HepG2 (cell line): Measurements from ENCODE around the gene ADAMTS13. TPM values are rescaled to one million over a fixed set of nuclear protein-coding genes. Genes with fewer than 3 reads are reported as not detected.

ENCODE experiments used
- ATAC-seq: fragments of 200-7000 bp; cut with Tn5 transposase; 3 replicates; pipeline ENCODE4 v1.9.1; 2020; ENCODE audit warnings: mild to moderate bottlenecking, moderate library complexity
- BruUV-seq: library from RNA; stranded (reverse); fragments of 400-500 nt; replicated peaks from 2 replicates; lab custom pipeline; 2021; lab: Mats Ljungman, UMichigan
- CTCF ChIA-PET: fragments of 300-600 bp; formaldehyde crosslinking; extraction: SDS; loops from one replicate; lab custom pipeline; 2021; ENCODE audit warnings: low total read pairs, inconsistent platforms, low intra/inter-chr PET ratio; lab: Yijun Ruan, JAX
- POLR2A ChIA-PET: fragments of 350-600 bp; sonication (Branson Sonifier 250); formaldehyde crosslinking; loops from one replicate; lab custom pipeline; 2020; ENCODE audit warnings: antibody characterized with exemption, inconsistent platforms; lab: Yijun Ruan, JAX
- DNase-seq: peaks from one replicate; pipeline ENCODE4 v3.0.0-alpha.2; 2015; ENCODE audit warnings: low spot score
- FAIRE-seq: peaks from 3 replicates; lab custom pipeline; 2011; peaks lifted over from hg19 to GRCh38; lab: Jason Lieb, UNC
- H2AFZ ChIP-seq: one replicate; pipeline ENCODE4 v1.6.1; 2011; ENCODE audit warnings: low read length, inconsistent platforms
- H3K27ac ChIP-seq: fragments of 300-600 bp; 3 replicates; pipeline ENCODE4 v1.8.0; 2011; ENCODE audit warnings: mixed run types, mild to moderate bottlenecking, mixed read lengths, low read length, inconsistent platforms; ENCODE audit not compliant: insufficient read depth; ENCODE audit errors: extremely low read length
- H3K27me3 ChIP-seq, 2 experiments: fragments of 200-600 bp in 1 of 2; 2 replicates in 1 of 2; 3 replicates in 1 of 2; pipeline versions ENCODE4 v1.6.0 to v1.8.0; 2011; ENCODE audit warnings: low read length in 2 of 2, mild to moderate bottlenecking in 2 of 2, moderate library complexity in 2 of 2, inconsistent platforms in 1 of 2; ENCODE audit not compliant: insufficient read depth in 2 of 2, control insufficient read depth in 1 of 2
- H3K36me3 ChIP-seq, 2 experiments: fragments of 200-600 bp in 1 of 2; replicated peaks in 1 of 2; 2 replicates in 1 of 2; 3 replicates in 1 of 2; pipeline versions ENCODE4 v1.5.1 to v1.8.0; 2011; ENCODE audit warnings: low read length in 2 of 2, inconsistent platforms in 1 of 2; ENCODE audit not compliant: insufficient read depth in 2 of 2, control insufficient read depth in 1 of 2
- H3K4me1 ChIP-seq: 2 replicates; pipeline ENCODE4 v1.5.1; 2012; ENCODE audit warnings: low read length, inconsistent platforms; ENCODE audit not compliant: insufficient read depth
- H3K4me2 ChIP-seq: 2 replicates; pipeline ENCODE4 v1.6.0; 2011; ENCODE audit warnings: low read depth, low read length, inconsistent platforms
- H3K4me3 ChIP-seq, 3 experiments: fragments of 200-600 bp in 1 of 3; sonication (generic), shearing (Covaris generic) in 1 of 3; replicated peaks in 1 of 3; 2 replicates each; pipeline ENCODE4 v1.5.1; 2011 to 2016; ENCODE audit warnings: low read length in 3 of 3, inconsistent platforms in 2 of 3, low read depth in 2 of 3, mild to moderate bottlenecking in 2 of 3, control low read depth in 1 of 3, mixed read lengths in 1 of 3; ENCODE audit not compliant: insufficient read depth in 1 of 3
- H3K79me2 ChIP-seq: one replicate; pipeline ENCODE4 v1.6.1; 2011; ENCODE audit warnings: low read length, inconsistent platforms; ENCODE audit not compliant: insufficient read depth
- H3K9ac ChIP-seq: 2 replicates; pipeline ENCODE4 v1.6.0; 2011; ENCODE audit warnings: mild to moderate bottlenecking, low read depth, low read length, inconsistent platforms; ENCODE audit not compliant: insufficient read depth
- H3K9me3 ChIP-seq: 2 replicates; pipeline ENCODE4 v1.5.1; 2012; ENCODE audit warnings: mild to moderate bottlenecking, low read length
- H4K20me1 ChIP-seq: 2 replicates; pipeline ENCODE4 v1.6.0; 2011; ENCODE audit warnings: inconsistent platforms, mild to moderate bottlenecking, low read length, moderate library complexity; ENCODE audit not compliant: insufficient read depth
- CREB1 ChIP-seq, 2 experiments: fragments of 450-650 bp in 1 of 2; IDR thresholded peaks; 2 replicates each; pipeline ENCODE4 v1.6.1; 2016 to 2017; ENCODE audit warnings: control low read depth in 1 of 2, mild to moderate bottlenecking in 1 of 2, missing compliant biosample characterization in 1 of 2, missing genetic modification characterization in 1 of 2
- FOXA1 ChIP-seq, 2 experiments: fragments of 450-650 bp in 1 of 2; sonication (generic) in 1 of 2; formaldehyde crosslinking in 1 of 2; IDR thresholded peaks; 2 replicates each; pipeline versions ENCODE4 v1.4.0 to v1.6.1; 2016 to 2020; ENCODE audit warnings: missing genetic modification reagents in 1 of 2
- FOXP1 ChIP-seq, 2 experiments: fragments of 450-650 bp in 1 of 2; IDR thresholded peaks; 2 replicates each; pipeline ENCODE4 v1.6.1; 2017 to 2018; ENCODE audit warnings: antibody characterized with exemption in 1 of 2
- HMGXB4 ChIP-seq, 2 experiments: sonication (generic) in 1 of 2; formaldehyde crosslinking in 1 of 2; IDR thresholded peaks; 2 replicates each; pipeline versions ENCODE4 v1.4.0 to v1.6.1; 2018 to 2020; ENCODE audit warnings: missing genetic modification reagents in 2 of 2, borderline replicate concordance in 1 of 2, low read depth in 1 of 2, mild to moderate bottlenecking in 1 of 2, missing biosample characterization in 1 of 2
- HNF4A ChIP-seq: sonication (generic); formaldehyde crosslinking; IDR thresholded peaks from 2 replicates; pipeline ENCODE4 v1.4.0; 2020; ENCODE audit warnings: missing genetic modification reagents
- ISX ChIP-seq: sonication (generic); formaldehyde crosslinking; conservative IDR thresholded peaks from 2 replicates; pipeline ENCODE4 v1.5.0; 2020; ENCODE audit warnings: missing genetic modification reagents
- RXRA ChIP-seq: sonication (generic); formaldehyde crosslinking; IDR thresholded peaks from 2 replicates; pipeline ENCODE4 v1.5.1; 2020; ENCODE audit warnings: missing genetic modification reagents
- SCMH1 ChIP-seq: sonication (generic); formaldehyde crosslinking; IDR thresholded peaks from 2 replicates; pipeline ENCODE4 v1.9.0; 2021; ENCODE audit warnings: missing genetic modification reagents, mild to moderate bottlenecking, borderline replicate concordance
- ZIK1 ChIP-seq: sonication (generic); formaldehyde crosslinking; IDR thresholded peaks from 2 replicates; pipeline ENCODE4 v1.5.0; 2020; ENCODE audit warnings: mild to moderate bottlenecking, low read depth, missing genetic modification reagents, borderline replicate concordance
- ZNF292 ChIP-seq: sonication (generic); formaldehyde crosslinking; IDR thresholded peaks from 2 replicates; pipeline ENCODE4 v1.8.1; 2022; ENCODE audit warnings: mild to moderate bottlenecking, low read depth, missing genetic modification reagents, borderline replicate concordance
- ZNF780A ChIP-seq: sonication (generic); formaldehyde crosslinking; IDR thresholded peaks from 2 replicates; pipeline ENCODE4 v1.8.0; 2022; ENCODE audit warnings: mild to moderate bottlenecking, missing genetic modification reagents, moderate library complexity
- WGBS: methylation state at CpG from one replicate; pipeline ENCODE4 v1.1.6; 2017; ENCODE audit warnings: low lambda C conversion rate; 5-methylcytosine and 5-hydroxymethylcytosine counted together
- in situ Hi-C: cut with HindIII; loops from 2 replicates; pipeline ENCODE4 v1.10.0; 2017; ENCODE audit warnings: low pct_unique_long_range_greater_than_20kb; ENCODE audit not compliant: extremely low pct_ligation_motif_present
- intact Hi-C: fragments of 100-400 bp; cut with micrococcal nuclease; formaldehyde crosslinking; loops from one replicate; pipeline ENCODE4 v1.10.0; 2022; ENCODE audit not compliant: unreplicated experiment
- polyA plus RNA-seq, 8 experiments: library from polyadenylated mRNA; depleted of rRNA in 3 of 8; stranded (reverse) in 7 of 8; unstranded in 1 of 8; fragments of >200 nt; fragmentation: Illumina TruSeq in 4 of 8; extraction: Trizol in 4 of 8; gene quantifications; 2 replicates each; pipeline versions ENCODE4 v1.2.1 to v1.2.3, GENCODE V29; 2011 to 2016; ENCODE audit warnings: low read depth in 4 of 8, missing spikeins in 1 of 8, mixed read lengths in 1 of 8; ENCODE audit not compliant: insufficient read depth in 1 of 8
- total RNA-seq, 5 experiments: library from RNA; depleted of rRNA; stranded (reverse); fragments of >200 nt; fragmentation: Illumina TruSeq; extraction: Trizol; gene quantifications; 2 replicates each; pipeline ENCODE4 v1.2.3, GENCODE V29; 2016; ENCODE audit warnings: low read depth in 1 of 5

Gene ADAMTS13
- total and polyA plus RNA-seq, 2 of the 13 experiments (the other 11 are each of a cell fraction or from before 2014, with no cell fraction given): 0.91 to 4.5 TPM

GRCh38 chr9:133415170-133415569, 7.0 kb upstream of the ADAMTS13 start:
- POLR2A ChIA-PET: no interaction called here
- peaks cover 26 to 52% of the 10 kb centered on the region in 2 experiments; a peak in 4 of 5 replicates for H3K36me3 ChIP-seq

More at GRCh38 chr9:133415170-133415569, 7.0 kb upstream of the ADAMTS13 start:
- no peak overlapping the region for H3K27ac ChIP-seq
- no TSS peak for BruUV-seq
- no peak for FAIRE-seq
- no peak overlapping the region for H3K9ac ChIP-seq
- ATAC-seq: no peak
- H4K20me1 ChIP-seq: no peaks in the 10 kb centered on the region
- in situ Hi-C loops (no loop called here), intact Hi-C loops (no loop called here)
- H3K79me2 ChIP-seq: peaks cover 36% of the 10 kb centered on the region
- H3K4me2 ChIP-seq: no peak overlapping the region
- DNase-seq: no peak
- H3K4me1 ChIP-seq: peaks cover 44% of the 10 kb centered on the region
- H3K27me3 ChIP-seq: no peaks in the 10 kb centered on the region; a peak in 1 of 5 replicates
- CTCF ChIA-PET: no interaction called here
- no peak for TF ChIP-seq HMGXB4 (CRISPR knock-in tag; IDR thresholded peaks at IDR 0.05; ENCODE audit: borderline replicate concordance in 1 of 2, low read depth in 1 of 2)
- no peak for TF ChIP-seq FOXP1 (IDR thresholded peaks at IDR 0.05)
- TF ChIP-seq FOXP1 (CRISPR knock-in tag; IDR thresholded peaks at IDR 0.05): no peak
- TF ChIP-seq RXRA: no peak
- TF ChIP-seq ISX (CRISPR knock-in tag): no peak
- TF ChIP-seq HNF4A (CRISPR knock-in tag): no peak
- no peak for TF ChIP-seq ZNF780A (CRISPR knock-in tag)
- TF ChIP-seq ZIK1 (CRISPR knock-in tag): no peak
- TF ChIP-seq SCMH1 (CRISPR knock-in tag): no peak
- TF ChIP-seq CREB1 (IDR thresholded peaks at IDR 0.05): no peak
- no peak for TF ChIP-seq CREB1 (CRISPR knock-in tag; IDR thresholded peaks at IDR 0.05)
- no peak for TF ChIP-seq ZNF292 (CRISPR knock-in tag)
- no peak for TF ChIP-seq FOXA1 (IDR thresholded peaks at IDR 0.05)
- TF ChIP-seq FOXA1 (CRISPR knock-in tag; IDR thresholded peaks at IDR 0.05): no peak
- H3K4me3 ChIP-seq: no peak overlapping the region
- 96% methylated on average over 1 of the region's 1 CpG for WGBS
- no peak overlapping the region for H2AFZ ChIP-seq
- no peaks in the 10 kb centered on the region for H3K9me3 ChIP-seq
